ENCODE data around the gene IQCK.

- no peak for TF ChIP-seq POLR2A (IDR thresholded peaks at IDR 0.05)
- no peak for TF ChIP-seq CTCF (IDR thresholded peaks at IDR 0.05)
- TF ChIP-seq POLR2AphosphoS5 (IDR thresholded peaks at IDR 0.05) = no peak
Observed at GRCh38 chr16:19812986-19813385, 94.9 kb downstream of the IQCK start.
